Breast epithelium (tissue), 4 donors: ENCODE measurements around the gene DYNLL2. TPM values are rescaled to one million over a fixed set of nuclear protein-coding genes. Genes with fewer than 3 reads are reported as not detected.
"Not testable (repeated sequence)": the region's sequence is repeated elsewhere in the genome, so short reads cannot be mapped to it uniquely, and the experiment has no call there.

Experiments used
- DNase-seq, 2 donors: peaks; one replicate each; pipeline ENCODE4 v3.0.0-alpha.2; 2019; ENCODE audit warnings: low spot score in 2 of 2
- H3K27ac ChIP-seq, 2 donors: fragments of 200-600 bp; sonication (generic) in 1 of 2; one replicate each; pipeline ENCODE4 v1.5.1; 2016 to 2019; ENCODE audit warnings: mild to moderate bottlenecking in 1 of 2
- H3K27me3 ChIP-seq, 2 donors: fragments of 200-600 bp; sonication (generic) in 1 of 2; one replicate each; pipeline versions ENCODE4 v1.5.1 to v1.6.0; 2017 to 2019; ENCODE audit warnings: control low read depth in 1 of 2, mild to moderate bottlenecking in 1 of 2
- H3K36me3 ChIP-seq: fragments of 200-600 bp; one replicate; pipeline ENCODE4 v1.5.1; 2019
- H3K4me1 ChIP-seq, 2 donors: fragments of 200-600 bp; sonication (generic); one replicate each; pipeline ENCODE4 v1.5.1; 2016 to 2019; ENCODE audit warnings: control low read depth in 1 of 2
- H3K4me3 ChIP-seq, 3 donors: fragments of 200-600 bp; sonication (generic); 1 replicate in 2 of 3; 2 replicates in 1 of 3; pipeline ENCODE4 v1.5.1; 2016 to 2019; ENCODE audit warnings: mild to moderate bottlenecking in 3 of 3, moderate library complexity in 2 of 3
- H3K9me3 ChIP-seq, 2 donors: fragments of 200-600 bp; sonication (generic) in 1 of 2; one replicate each; pipeline ENCODE4 v1.5.1; 2016 to 2019; ENCODE audit warnings: control low read depth in 1 of 2
- POLR2A ChIP-seq: fragments of 450-650 bp; IDR thresholded peaks from one replicate; pipeline ENCODE4 v1.6.1; 2016; ENCODE audit warnings: antibody characterized with exemption, mild to moderate bottlenecking, moderate library complexity
- POLR2AphosphoS5 ChIP-seq, 3 donors: sonication (generic); formaldehyde crosslinking; IDR thresholded peaks; one replicate each; pipeline ENCODE4 v1.6.1; 2017; ENCODE audit warnings: antibody characterized with exemption in 3 of 3
- intact Hi-C: fragments of 100-400 bp; cut with DNase I; formaldehyde crosslinking; loops from one replicate; pipeline ENCODE4 v1.15.1; 2023; ENCODE audit warnings: low total_unique reads
- total RNA-seq, 3 donors: library from RNA; depleted of rRNA; stranded (reverse); fragments of >200 nt; gene quantifications; one replicate each; pipeline ENCODE4 v1.1.0, GENCODE V29; 2016
- TF ChIP-seq, protein P1 (sequence below), 3 donors: fragments of 450-650 bp; IDR thresholded peaks; one replicate each; pipeline ENCODE4 v1.5.1; 2016 to 2017; ENCODE audit warnings: antibody characterized with exemption in 3 of 3, mild to moderate bottlenecking in 3 of 3, moderate library complexity in 3 of 3

The DYNLL2 gene
- total RNA-seq: 10 to 100 TPM; 18.4 to 20.3 (median 19.7) TPM

DNA sequence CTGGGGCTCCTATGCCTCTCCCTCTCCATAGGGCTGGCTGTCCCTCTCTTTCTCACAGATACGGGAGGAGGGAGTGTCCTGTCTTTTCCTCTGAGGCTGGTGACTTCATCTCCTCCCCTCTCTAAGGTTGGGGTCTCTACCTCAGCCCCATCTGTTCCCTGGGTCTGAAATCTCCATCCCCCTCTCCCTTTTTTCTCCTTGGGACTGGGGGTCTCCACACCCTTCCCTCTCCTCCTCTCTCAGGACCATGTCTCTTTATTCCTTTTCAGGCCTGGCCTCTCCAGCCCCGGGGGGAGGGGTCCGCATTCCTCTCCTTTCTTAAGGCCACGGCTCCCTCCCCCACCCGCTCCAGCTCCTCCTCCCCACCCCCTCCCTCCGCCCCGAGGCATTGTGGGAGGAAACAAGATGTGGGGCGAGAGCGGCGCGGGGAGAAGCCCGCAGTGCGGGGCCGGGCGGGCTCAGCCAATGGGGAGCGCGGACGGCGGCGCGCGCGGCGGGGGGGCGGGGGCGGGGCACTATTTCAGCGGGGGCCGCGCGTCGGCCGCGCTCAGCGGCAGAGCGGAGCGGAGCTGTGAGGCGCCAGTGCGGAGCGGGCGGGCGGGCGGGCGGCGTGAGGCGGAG is at the start of gene DYNLL2:
Gene DYNLL2, plus strand, starts transcription at position 550 of the 621 bp plus-strand sequence. CDS start 3,672 bp downstream, outside the sequence.
- intact Hi-C loops: no loop called here
- Histone ChIP-seq H3K4me1 (peaks cover 4 to 13% of the 10 kb centered on the region in 2 donors), H3K4me3 (peak within 1 kb of the TSS; percentile 93 to 98 (median 97)), H3K27ac (peak within 1 kb of the TSS; percentile 93 to 96), H3K9me3 (no peaks in the 10 kb centered on the region), H3K36me3 (no peaks in the 10 kb centered on the region), H3K27me3 (no peaks in the 10 kb centered on the region)
- TF ChIP-seq POLR2AphosphoS5 (IDR thresholded peaks at IDR 0.05) (no peak), POLR2A (no peak)
- TF ChIP-seq, protein P1, sequence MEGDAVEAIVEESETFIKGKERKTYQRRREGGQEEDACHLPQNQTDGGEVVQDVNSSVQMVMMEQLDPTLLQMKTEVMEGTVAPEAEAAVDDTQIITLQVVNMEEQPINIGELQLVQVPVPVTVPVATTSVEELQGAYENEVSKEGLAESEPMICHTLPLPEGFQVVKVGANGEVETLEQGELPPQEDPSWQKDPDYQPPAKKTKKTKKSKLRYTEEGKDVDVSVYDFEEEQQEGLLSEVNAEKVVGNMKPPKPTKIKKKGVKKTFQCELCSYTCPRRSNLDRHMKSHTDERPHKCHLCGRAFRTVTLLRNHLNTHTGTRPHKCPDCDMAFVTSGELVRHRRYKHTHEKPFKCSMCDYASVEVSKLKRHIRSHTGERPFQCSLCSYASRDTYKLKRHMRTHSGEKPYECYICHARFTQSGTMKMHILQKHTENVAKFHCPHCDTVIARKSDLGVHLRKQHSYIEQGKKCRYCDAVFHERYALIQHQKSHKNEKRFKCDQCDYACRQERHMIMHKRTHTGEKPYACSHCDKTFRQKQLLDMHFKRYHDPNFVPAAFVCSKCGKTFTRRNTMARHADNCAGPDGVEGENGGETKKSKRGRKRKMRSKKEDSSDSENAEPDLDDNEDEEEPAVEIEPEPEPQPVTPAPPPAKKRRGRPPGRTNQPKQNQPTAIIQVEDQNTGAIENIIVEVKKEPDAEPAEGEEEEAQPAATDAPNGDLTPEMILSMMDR (IDR thresholded peaks at IDR 0.05): no peak
- peak; percentile 89 to 91 for DNase-seq

DNA sequence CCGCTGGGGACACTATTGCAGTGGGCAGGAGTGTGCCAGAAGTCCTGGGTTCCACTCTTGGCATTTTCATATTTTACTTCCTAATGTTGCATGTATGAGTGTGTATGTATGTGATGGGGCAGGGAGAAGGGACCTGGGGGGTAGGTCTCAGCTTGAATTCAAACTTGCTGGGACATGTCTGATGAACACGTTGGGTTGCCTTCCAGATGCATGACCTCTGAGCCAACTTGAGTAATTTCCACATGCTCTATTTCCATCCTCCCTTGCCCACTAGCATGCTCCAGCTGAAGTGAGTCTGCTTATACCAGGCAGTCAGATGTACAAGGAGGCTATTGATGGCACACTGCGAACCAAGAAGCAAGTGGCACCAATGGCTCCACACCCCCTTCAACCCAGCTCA is 43.2 kb upstream of the DYNLL2 start:
- H3K4me1 ChIP-seq: no peaks in the 10 kb centered on the region
- TF ChIP-seq POLR2AphosphoS5 (IDR thresholded peaks at IDR 0.05): no peak
- H3K27me3 ChIP-seq: no peaks in the 10 kb centered on the region
- no peaks in the 10 kb centered on the region for H3K9me3 ChIP-seq
- no peaks in the 10 kb centered on the region for H3K36me3 ChIP-seq
- DNase-seq: no peak
- H3K4me3 ChIP-seq: no peak overlapping the region
- no peak overlapping the region for H3K27ac ChIP-seq
- intact Hi-C loops: no loop called here

- intact Hi-C loops: no loop called here
- Histone ChIP-seq H3K4me1 (no peaks in the 10 kb centered on the region), H3K4me3 (no peak overlapping the region), H3K9me3 (no peaks in the 10 kb centered on the region), H3K36me3 (no peaks in the 10 kb centered on the region), H3K27me3 (no peaks in the 10 kb centered on the region), H3K27ac (no peak overlapping the region)
- no peak for DNase-seq
- TF ChIP-seq, protein P1 (IDR thresholded peaks at IDR 0.05): no peak
- TF ChIP-seq POLR2AphosphoS5 (IDR thresholded peaks at IDR 0.05) (no peak), POLR2A (no peak)
Observed at GRCh38 chr17:58040386-58040785, 42.8 kb upstream of the DYNLL2 start.

GRCh38 chr17:58041161-58041560 is 42.1 kb upstream of the DYNLL2 start:
- Histone ChIP-seq H3K4me1 (no peaks in the 10 kb centered on the region), H3K36me3 (no peaks in the 10 kb centered on the region), H3K27me3 (no peaks in the 10 kb centered on the region), H3K4me3 (no peak overlapping the region), H3K27ac (no peak overlapping the region), H3K9me3 (no peaks in the 10 kb centered on the region)
- no peak for DNase-seq
- TF ChIP-seq POLR2AphosphoS5 (IDR thresholded peaks at IDR 0.05) (no peak), POLR2A (no peak)
- TF ChIP-seq, protein P1 (IDR thresholded peaks at IDR 0.05): no peak
- intact Hi-C loops: no loop called here

DNA sequence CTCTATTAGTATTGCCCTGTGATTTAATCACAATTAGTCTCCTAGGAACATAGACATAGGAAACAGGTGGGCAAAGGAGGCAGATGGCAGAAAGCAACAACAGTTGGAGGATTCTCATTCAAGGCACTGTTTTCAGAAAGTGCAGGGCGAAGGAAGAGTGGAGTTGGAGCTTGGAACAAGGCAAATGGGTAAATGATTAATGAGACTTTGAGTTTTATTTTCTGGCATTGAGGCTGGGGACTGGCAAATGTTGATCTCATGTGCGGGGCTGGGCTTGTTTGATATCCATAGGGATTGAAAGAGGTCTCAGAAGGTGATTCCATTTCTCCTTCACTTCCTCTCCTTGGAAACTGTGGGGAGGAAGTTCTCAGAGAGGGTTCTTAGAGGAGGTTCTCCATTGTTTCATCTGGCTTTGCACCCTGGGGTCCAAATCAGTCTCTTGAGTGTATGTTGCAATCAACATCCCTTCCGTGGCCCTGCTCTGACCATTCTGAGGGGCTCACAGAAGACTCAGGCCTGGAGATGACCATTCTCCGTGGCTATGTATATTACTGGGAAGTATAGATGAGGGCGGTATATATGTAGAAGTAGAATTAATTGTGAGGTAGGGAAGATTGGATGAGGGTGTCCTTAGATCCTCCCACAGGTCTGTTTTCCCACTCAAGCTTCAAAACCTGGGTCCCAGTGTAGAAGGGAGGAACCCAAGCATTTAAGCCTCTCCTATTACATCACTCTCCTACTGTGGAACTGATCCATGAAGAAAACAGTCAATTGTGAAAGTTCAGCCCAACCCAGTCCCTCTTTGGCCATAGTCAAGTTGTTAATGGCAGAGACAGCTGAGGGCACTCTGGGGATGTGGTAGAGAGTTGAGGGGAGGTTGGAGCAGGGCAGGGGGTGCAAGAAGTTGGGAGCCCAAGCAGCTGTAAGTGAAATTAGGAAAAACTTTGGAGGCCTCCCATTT is 39.7 kb upstream of the DYNLL2 start:
- no peaks in the 10 kb centered on the region for H3K9me3 ChIP-seq
- TF ChIP-seq POLR2A (no peak), POLR2AphosphoS5 (IDR thresholded peaks at IDR 0.05) (no peak)
- TF ChIP-seq, protein P1 (IDR thresholded peaks at IDR 0.05): no peak
- no peak overlapping the region for H3K4me3 ChIP-seq
- DNase-seq: no peak
- H3K27me3 ChIP-seq: no peaks in the 10 kb centered on the region
- intact Hi-C loops: no loop called here
- no peaks in the 10 kb centered on the region for H3K4me1 ChIP-seq
- H3K27ac ChIP-seq: no peak overlapping the region
- no peaks in the 10 kb centered on the region for H3K36me3 ChIP-seq

GRCh38 chr17:58044256-58044655 is 39.0 kb upstream of the DYNLL2 start:
- H3K27me3 ChIP-seq, intact Hi-C loops, DNase-seq, H3K27ac ChIP-seq, H3K4me1 ChIP-seq, H3K9me3 ChIP-seq, H3K36me3 ChIP-seq, H3K4me3 ChIP-seq: not testable (repeated sequence)
